SU-DHL-6 (cell line): ENCODE data around the gene SCN1A.
"Not testable (repeated sequence)": the region's sequence is repeated elsewhere in the genome, so short reads cannot be mapped to it uniquely, and the experiment has no call there.

ENCODE experiments used
- EZH2phosphoT487 ChIP-seq: fragments of 200-600 bp; sonication (generic), shearing (Covaris generic); conservative IDR thresholded peaks from 2 replicates; pipeline ENCODE4 v1.6.1; 2018; ENCODE audit warnings: mild to moderate bottlenecking, antibody characterized with exemption, low read length, moderate library complexity, mixed read lengths
- TF ChIP-seq, protein P1 (sequence below): fragments of 200-600 bp; sonication (generic); IDR thresholded peaks from one replicate; pipeline ENCODE4 v1.5.1; 2017; ENCODE audit warnings: antibody characterized with exemption, mild to moderate bottlenecking, low read length, moderate library complexity; ENCODE audit not compliant: insufficient read depth, poor library complexity, severe bottlenecking

DNA sequence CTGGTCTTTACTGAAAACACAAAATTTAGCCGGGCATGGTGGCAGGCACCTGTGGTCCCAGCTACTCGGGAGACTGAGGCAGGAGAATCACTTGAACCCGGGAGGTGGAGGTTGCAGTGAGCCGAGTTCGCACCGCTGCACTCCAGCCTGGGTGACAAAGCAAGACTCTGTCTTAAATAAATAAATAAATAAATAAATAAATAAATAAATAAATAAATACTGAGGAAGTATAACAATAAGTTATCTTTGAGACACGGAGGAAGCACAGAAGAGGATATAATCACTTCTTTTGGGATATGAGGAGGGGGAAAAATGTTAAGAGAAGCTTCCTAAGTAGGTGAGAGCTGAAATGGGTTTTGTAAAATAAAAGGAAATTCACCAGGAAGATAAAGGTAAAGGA lies 24.5 kb downstream of the SCN1A start:
- TF ChIP-seq, protein P1, sequence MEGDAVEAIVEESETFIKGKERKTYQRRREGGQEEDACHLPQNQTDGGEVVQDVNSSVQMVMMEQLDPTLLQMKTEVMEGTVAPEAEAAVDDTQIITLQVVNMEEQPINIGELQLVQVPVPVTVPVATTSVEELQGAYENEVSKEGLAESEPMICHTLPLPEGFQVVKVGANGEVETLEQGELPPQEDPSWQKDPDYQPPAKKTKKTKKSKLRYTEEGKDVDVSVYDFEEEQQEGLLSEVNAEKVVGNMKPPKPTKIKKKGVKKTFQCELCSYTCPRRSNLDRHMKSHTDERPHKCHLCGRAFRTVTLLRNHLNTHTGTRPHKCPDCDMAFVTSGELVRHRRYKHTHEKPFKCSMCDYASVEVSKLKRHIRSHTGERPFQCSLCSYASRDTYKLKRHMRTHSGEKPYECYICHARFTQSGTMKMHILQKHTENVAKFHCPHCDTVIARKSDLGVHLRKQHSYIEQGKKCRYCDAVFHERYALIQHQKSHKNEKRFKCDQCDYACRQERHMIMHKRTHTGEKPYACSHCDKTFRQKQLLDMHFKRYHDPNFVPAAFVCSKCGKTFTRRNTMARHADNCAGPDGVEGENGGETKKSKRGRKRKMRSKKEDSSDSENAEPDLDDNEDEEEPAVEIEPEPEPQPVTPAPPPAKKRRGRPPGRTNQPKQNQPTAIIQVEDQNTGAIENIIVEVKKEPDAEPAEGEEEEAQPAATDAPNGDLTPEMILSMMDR: not testable (repeated sequence)
- not testable (repeated sequence) for TF ChIP-seq EZH2phosphoT487
